Glomerular visceral epithelial cell (primary cell): ENCODE data around the gene PTPRA.
A peak's percentile ranks its signal among the peaks of the same experiment; 100 is the strongest.
"Not testable (repeated sequence)": the region's sequence is repeated elsewhere in the genome, so short reads cannot be mapped to it uniquely, and the experiment has no call there.

Experiments
- DNase-seq: peaks from one replicate; pipeline ENCODE4 v3.0.0-alpha.2; 2016; ENCODE audit errors: extremely low spot score

Gene PTPRA

GRCh38 chr20:3000852-3001523 lies 127.7 kb downstream of the PTPRA start:
- DNase-seq = no peak

GRCh38 chr20:3003416-3003815 lies 130.1 kb downstream of the PTPRA start:
- DNase-seq = no peak

DNA sequence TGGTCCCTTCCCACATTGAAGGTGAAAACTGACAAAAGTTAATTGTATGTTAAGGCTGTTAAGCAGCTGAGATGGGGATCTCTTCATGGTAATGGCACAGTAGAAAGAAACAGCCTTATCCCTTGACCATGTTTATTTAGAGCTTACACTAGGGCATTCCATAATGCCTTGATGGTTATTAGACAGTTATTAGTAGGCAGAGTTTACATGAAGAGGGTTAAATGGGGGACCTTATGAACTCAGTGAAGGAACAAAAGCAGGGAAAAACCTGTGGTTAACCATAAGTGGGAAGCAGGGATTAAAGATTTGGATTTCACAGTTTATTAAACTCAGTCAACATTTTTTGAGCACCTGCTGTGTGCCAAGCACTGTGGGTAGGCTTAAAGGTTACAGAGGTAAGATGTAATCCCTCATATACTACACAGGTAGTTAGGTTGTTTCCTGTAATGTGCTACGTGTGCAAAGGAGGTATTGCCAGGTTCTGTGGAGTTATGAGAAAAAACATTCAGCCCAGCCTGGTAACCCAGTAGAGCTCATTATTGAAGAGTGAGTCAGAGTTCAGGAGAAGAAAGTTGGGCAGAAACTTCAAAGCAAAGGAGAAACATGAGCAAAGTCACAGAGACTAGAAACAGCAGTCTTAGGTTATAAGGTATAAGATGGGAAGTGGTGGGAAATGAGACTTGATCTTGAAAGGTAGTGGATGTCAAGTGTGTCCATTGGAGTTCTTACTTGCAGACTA lies 137.9 kb downstream of the PTPRA start:
- DNase-seq = peak; percentile 63

DNA sequence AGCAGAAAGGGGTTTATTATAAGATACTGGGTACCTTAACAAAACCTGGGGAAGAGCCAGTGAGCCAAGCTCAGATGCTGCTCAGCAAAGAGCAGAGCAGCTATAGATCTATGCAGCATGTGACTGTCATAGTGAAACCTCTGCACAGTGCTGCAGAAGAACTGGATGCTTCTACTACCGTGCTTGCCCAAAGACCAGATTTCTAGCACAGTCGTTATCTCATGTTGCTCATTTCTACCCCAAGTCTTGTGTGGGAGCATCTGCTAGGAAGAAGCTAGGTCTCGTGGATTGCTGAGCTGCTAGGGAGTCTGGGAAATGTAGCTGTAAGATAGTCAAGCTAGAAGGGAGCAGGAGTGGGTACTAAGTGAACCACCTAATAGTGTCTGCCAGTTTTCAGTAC lies 138.5 kb downstream of the PTPRA start:
- no peak for DNase-seq

GRCh38 chr20:3013771-3014170 lies 140.5 kb downstream of the PTPRA start:
- no peak for DNase-seq

DNA sequence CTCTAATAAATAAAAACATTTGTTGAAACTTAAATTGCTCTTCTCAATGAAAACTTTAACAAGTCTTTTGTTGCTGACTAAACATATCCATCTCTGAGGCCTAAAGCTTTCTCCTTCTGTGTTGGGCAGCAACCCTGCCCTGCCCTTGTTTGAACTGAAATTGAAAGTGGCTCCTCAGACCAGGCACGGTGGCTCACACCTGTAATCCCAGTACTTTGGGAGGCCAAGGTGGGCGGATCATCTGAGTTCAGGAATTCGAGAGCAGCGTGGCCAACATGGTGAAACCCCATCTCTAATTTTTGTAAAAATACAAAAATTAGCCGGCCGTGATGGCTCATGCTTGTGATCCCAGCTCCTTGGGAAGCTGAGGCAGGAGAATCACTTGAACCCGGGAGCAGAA lies 140.9 kb downstream of the PTPRA start:
- no peak for DNase-seq

GRCh38 chr20:3014662-3015061 lies 141.4 kb downstream of the PTPRA start:
- DNase-seq = no peak

GRCh38 chr20:3015302-3015701 lies 142.0 kb downstream of the PTPRA start:
- DNase-seq = not testable (repeated sequence)

DNA sequence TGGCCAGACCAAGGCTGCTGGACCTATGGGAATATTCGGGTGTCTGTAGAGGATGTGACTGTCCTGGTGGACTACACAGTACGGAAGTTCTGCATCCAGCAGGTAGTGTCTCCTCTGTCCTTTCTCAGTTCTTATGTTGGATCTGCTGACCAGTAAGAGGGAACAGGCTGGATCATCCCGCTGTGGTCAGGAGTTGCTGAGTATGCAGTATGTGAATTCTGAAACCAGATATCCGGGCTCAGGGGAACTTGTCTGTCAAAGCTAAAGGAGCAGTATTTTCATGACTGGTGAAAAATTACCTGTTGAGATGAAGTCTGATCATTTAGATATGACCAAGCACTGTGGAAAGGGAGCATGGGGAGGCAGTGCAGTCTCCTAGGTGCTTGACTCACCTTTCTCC lies 148.0 kb downstream of the PTPRA start:
- no peak for DNase-seq

- DNase-seq = no peak
Observed at GRCh38 chr20:3021777-3022176, 148.5 kb downstream of the PTPRA start.

GRCh38 chr20:3022559-3023490 lies 149.5 kb downstream of the PTPRA start:
- DNase-seq = not testable (repeated sequence)

GRCh38 chr20:3027987-3028386 lies 154.7 kb downstream of the PTPRA start:
- DNase-seq = no peak

DNA sequence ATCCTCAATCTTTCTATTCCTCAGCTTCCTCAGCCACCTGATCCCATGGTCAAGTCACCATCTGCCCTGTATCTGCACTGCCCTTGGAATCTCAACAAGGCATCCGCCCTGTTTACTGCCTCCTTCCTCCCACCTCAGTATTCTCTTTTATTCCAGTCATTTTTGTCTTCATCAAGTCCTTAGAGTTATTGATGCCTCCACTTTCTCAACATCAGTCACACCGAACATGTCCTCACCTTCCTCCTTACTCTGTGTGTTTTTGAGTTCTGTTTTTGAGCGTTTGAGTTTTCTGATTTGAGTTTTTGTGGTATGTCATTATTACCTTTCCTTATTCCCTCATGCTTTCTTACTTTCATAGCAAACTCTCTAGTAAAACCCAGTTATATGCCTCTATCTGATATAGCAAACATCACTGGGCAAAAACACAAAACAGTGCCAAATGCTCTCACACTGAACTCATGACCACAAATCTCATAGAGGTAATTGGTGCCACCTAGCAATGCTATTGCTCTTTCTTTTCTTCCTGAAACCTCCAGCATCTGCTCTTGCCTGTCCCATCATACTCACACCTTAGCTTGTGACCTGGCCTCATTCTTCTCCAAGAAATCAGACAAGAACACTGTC lies 158.4 kb downstream of the PTPRA start:
- no peak for DNase-seq

- DNase-seq = no peak
Observed at GRCh38 chr20:3032624-3033023, 159.3 kb downstream of the PTPRA start.

DNA sequence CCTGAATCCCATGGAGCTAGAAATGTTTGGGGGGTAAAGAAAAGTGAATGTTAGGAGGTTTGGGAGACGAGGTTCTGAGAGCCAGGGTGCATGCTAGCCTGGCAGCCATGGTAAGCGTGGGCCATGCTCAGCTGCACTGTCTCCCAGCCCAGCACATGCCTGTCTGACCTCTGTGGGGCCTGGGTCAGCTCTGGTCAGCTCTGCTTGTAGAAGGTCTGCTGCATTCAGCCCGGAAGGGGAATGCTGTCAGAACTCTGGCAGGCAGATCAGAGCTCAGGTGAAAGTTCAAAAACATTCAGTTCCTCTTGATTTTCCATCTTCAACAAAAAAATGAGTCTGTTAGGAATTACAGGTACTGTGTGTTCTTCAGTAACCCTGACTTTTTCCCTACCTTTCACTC lies 164.4 kb downstream of the PTPRA start:
- no peak for DNase-seq

DNA sequence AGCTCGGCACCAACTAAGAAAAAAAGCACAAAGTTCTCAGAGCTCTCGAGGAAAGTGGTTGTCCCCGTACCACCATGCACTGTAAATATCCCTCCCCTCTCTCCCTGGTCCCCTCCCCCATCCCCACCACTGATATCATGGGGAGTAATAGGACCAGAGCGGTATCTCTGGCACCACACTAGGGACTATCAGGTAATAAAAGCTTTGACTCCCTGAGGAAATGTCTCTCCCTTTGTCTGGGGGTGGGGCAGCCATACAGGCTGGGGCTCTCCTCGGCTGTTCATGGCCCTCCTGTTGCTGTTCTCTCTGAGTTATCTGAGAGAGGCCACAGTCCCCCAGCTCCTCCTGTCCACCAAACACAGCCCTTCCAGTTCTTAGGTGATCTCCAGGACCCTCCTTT lies 165.2 kb downstream of the PTPRA start:
- no peak for DNase-seq

- DNase-seq = no peak
Observed at GRCh38 chr20:3039426-3039825, 166.1 kb downstream of the PTPRA start.

- DNase-seq = no peak
Observed at GRCh38 chr20:3040086-3040485, 166.8 kb downstream of the PTPRA start.

DNA sequence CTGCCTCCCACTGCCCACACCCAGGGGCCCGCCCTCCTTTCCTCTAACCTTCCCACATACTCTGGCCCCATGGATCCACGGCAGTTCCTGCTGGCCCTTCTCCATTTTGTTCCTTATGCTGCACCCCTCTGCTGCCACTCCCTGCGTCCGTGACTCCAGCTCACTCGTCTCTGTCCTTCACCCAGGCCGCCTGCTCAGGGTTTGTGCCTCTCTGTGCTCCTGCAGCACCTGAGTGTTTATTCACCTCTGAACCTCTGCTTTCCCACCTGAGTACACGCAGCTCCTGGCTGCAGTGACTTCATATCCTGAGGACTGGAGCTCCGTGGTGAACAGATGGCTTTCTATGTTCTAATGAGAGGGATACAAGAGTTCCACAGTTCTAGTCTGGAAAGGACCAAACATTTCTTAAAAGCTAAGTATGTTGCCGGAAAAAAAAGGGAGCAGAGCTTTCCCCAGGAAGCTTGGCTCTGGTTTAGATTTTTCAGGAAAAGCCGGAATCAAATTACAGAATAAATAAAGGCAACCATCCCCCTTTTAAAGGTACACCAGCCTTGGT lies 168.7 kb downstream of the PTPRA start:
- DNase-seq = no peak

- DNase-seq = no peak
Observed at GRCh38 chr20:3042625-3043024, 169.3 kb downstream of the PTPRA start.

DNA sequence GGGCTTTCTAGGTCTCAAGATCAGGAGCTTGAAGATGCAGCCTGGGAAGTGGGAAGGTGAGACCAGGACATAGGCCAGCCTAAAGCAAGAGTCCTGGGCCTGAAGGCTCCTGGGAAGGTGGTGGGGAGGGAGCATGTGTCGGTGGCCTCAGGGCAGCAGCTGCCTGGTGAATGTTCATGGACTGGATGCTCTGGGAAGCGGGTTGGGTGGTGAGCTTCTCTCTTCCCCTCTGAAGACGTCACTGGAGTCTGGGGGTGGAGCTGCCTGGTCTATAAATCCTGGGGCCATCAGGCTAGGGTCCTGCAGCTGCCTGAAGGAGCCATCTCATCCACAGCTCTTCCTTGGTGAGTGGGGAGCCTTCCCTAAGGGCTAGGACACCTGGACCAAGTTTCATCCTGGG lies 170.0 kb downstream of the PTPRA start, which contains the start of gene GNRH2:
Gene GNRH2, plus strand, starts transcription at position 301 of the 400 bp plus-strand sequence. CDS start 793 bp downstream, outside the sequence.
- DNase-seq = no peak
